Smooth muscle cell (in vitro differentiated cells): ENCODE results near the gene EIF6. TPM values are rescaled to one million over a fixed set of nuclear protein-coding genes. Genes with fewer than 3 reads are reported as not detected.

Experiments
- DNase-seq: peaks from one replicate; lab custom pipeline; 2025; ENCODE audit not compliant: unreplicated experiment; lab: John Stamatoyannopoulos, UW
- H2AFZ ChIP-seq: fragments of 200-600 bp; sonication (generic); 2 replicates; pipeline ENCODE4 v1.6.0; 2016; ENCODE audit warnings: antibody characterized with exemption, low read depth, mild to moderate bottlenecking
- H3F3A ChIP-seq: fragments of 200-600 bp; sonication (generic); 2 replicates; pipeline ENCODE4 v1.6.0; 2017; ENCODE audit warnings: antibody characterized with exemption, low read depth
- H3K27ac ChIP-seq: fragments of 200-600 bp; sonication (generic); 2 replicates; pipeline ENCODE4 v1.5.1; 2016; ENCODE audit warnings: low read depth, mild to moderate bottlenecking
- H3K27me3 ChIP-seq: fragments of 200-600 bp; sonication (generic); 2 replicates; pipeline ENCODE4 v1.6.1; 2016; ENCODE audit warnings: low read depth, mild to moderate bottlenecking
- H3K36me3 ChIP-seq: fragments of 200-600 bp; sonication (generic); 2 replicates; pipeline ENCODE4 v1.5.1; 2016; ENCODE audit warnings: low read depth
- H3K4me1 ChIP-seq: fragments of 200-600 bp; sonication (generic); 2 replicates; pipeline ENCODE4 v1.5.1; 2016; ENCODE audit warnings: low read depth
- H3K4me2 ChIP-seq: fragments of 200-600 bp; sonication (generic); 2 replicates; pipeline ENCODE4 v1.6.0; 2016; ENCODE audit warnings: mild to moderate bottlenecking
- H3K4me3 ChIP-seq: fragments of 200-600 bp; sonication (generic); 2 replicates; pipeline ENCODE4 v1.5.1; 2016; ENCODE audit warnings: mild to moderate bottlenecking
- H3K79me2 ChIP-seq: fragments of 200-600 bp; sonication (generic); 2 replicates; pipeline ENCODE4 v1.6.0; 2016; ENCODE audit warnings: low read depth, mild to moderate bottlenecking
- H3K9ac ChIP-seq: fragments of 200-600 bp; sonication (generic); 2 replicates; pipeline ENCODE4 v1.6.0; 2016; ENCODE audit warnings: low read depth
- H3K9me3 ChIP-seq: fragments of 200-600 bp; sonication (generic); replicated peaks from 2 replicates; pipeline ENCODE4 v1.5.1; 2016; ENCODE audit warnings: low read depth
- H4K20me1 ChIP-seq: fragments of 200-600 bp; sonication (generic); 2 replicates; pipeline ENCODE4 v1.6.0; 2016; ENCODE audit warnings: low read depth
- WGBS: methylation state at CpG from one replicate; pipeline ENCODE4 v1.1.7; 2016; ENCODE audit warnings: low lambda C conversion rate; 5-methylcytosine and 5-hydroxymethylcytosine counted together
- polyA plus RNA-seq: library from polyadenylated mRNA; unstranded; fragments of >200 nt; fragmentation: Nextera tagmentation; extraction: Ambion mirVana; gene quantifications from 2 replicates; pipeline ENCODE4 v1.2.1, GENCODE V29; 2016
- total RNA-seq: library from RNA; depleted of rRNA; stranded (reverse); fragments of >200 nt; gene quantifications from 2 replicates; pipeline ENCODE4 v1.2.3, GENCODE V29; 2014
- TF ChIP-seq, protein P1 (sequence below): fragments of 200-600 bp; sonication (generic); IDR thresholded peaks from 2 replicates; pipeline ENCODE4 v1.5.1; 2017; ENCODE audit warnings: borderline replicate concordance, mild to moderate bottlenecking, antibody characterized with exemption; ENCODE audit not compliant: insufficient read depth, poor library complexity, severe bottlenecking

Gene EIF6
- total and polyA plus RNA-seq, 2 experiments from 2014 or later = 110 to 179 TPM

GRCh38 chr20:35238735-35239134, 45.8 kb downstream of the EIF6 start:
- 93% methylated on average over 5 of the region's 5 CpGs for WGBS
- DNase-seq = no peak
- no peaks in the 10 kb centered on the region for H3K4me1 ChIP-seq

DNA sequence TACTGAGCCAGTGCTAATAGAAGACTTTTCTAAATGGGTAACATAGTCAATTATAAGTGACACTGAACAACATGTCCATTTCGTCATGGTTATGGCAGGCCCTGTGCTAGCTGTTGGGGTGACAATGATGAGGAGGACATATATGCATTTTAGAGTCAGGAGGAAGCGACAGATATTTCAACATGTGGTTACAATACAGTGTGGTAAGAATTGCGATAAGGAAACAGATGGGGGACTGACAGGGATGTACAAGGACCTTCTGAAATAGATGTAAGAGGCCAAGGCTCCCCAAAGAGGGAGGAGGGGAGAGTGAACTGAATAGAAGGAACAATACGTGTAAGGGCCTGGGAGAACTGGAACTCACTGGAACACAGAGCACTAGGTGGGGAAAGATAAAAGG, 46.4 kb downstream of the EIF6 start:
- WGBS = 91% methylated on average over 4 of the region's 4 CpGs
- no peak overlapping the region for H3K4me2 ChIP-seq
- no peaks in the 10 kb centered on the region for H3K27me3 ChIP-seq
- H3K4me1 ChIP-seq = no peaks in the 10 kb centered on the region
- H3K4me3 ChIP-seq = no peak overlapping the region
- no peak overlapping the region for H3K9ac ChIP-seq
- no peak overlapping the region for H2AFZ ChIP-seq
- no peaks in the 10 kb centered on the region for H3K79me2 ChIP-seq
- no peaks in the 10 kb centered on the region for H3F3A ChIP-seq
- peaks cover 2% of the 10 kb centered on the region for H4K20me1 ChIP-seq
- no peaks in the 10 kb centered on the region for H3K36me3 ChIP-seq
- TF ChIP-seq, protein P1, sequence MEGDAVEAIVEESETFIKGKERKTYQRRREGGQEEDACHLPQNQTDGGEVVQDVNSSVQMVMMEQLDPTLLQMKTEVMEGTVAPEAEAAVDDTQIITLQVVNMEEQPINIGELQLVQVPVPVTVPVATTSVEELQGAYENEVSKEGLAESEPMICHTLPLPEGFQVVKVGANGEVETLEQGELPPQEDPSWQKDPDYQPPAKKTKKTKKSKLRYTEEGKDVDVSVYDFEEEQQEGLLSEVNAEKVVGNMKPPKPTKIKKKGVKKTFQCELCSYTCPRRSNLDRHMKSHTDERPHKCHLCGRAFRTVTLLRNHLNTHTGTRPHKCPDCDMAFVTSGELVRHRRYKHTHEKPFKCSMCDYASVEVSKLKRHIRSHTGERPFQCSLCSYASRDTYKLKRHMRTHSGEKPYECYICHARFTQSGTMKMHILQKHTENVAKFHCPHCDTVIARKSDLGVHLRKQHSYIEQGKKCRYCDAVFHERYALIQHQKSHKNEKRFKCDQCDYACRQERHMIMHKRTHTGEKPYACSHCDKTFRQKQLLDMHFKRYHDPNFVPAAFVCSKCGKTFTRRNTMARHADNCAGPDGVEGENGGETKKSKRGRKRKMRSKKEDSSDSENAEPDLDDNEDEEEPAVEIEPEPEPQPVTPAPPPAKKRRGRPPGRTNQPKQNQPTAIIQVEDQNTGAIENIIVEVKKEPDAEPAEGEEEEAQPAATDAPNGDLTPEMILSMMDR = no peak
- H3K9me3 ChIP-seq = no peaks in the 10 kb centered on the region
- H3K27ac ChIP-seq = no peak overlapping the region
- DNase-seq = no peak

More at GRCh38 chr20:35238735-35239134, 45.8 kb downstream of the EIF6 start:
- no peaks in the 10 kb centered on the region for H3K27me3 ChIP-seq
- TF ChIP-seq, protein P1 = no peak
- H3K4me2 ChIP-seq = no peak overlapping the region
- H3K9me3 ChIP-seq = no peaks in the 10 kb centered on the region
- H3K9ac ChIP-seq = no peak overlapping the region
- H3F3A ChIP-seq = no peaks in the 10 kb centered on the region
- H3K79me2 ChIP-seq = no peaks in the 10 kb centered on the region
- H3K36me3 ChIP-seq = no peaks in the 10 kb centered on the region
- H3K4me3 ChIP-seq = no peak overlapping the region
- no peaks in the 10 kb centered on the region for H4K20me1 ChIP-seq
- H3K27ac ChIP-seq = no peak overlapping the region
- H2AFZ ChIP-seq = no peak overlapping the region

DNA sequence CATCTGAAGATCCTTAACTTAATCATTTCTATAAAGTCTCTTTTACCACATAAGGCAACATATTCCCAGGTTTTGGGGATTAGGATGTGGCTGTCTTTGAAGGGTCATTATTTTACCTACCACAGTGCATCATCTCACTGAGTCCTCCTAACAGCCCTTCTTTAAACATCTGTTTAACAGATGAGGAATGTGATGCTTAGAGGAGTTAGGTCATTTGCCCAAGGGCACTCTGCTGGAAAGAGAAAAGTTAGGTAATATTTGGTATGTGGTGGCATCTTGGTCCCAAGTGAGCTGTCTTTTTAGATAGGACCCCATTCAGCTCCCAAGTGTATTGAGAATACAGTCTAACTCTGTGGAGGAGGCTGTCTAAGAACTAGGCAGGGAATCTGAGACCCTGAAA, 47.1 kb downstream of the EIF6 start:
- no peak overlapping the region for H3K27ac ChIP-seq
- H3K27me3 ChIP-seq = no peaks in the 10 kb centered on the region
- no peaks in the 10 kb centered on the region for H3F3A ChIP-seq
- no peaks in the 10 kb centered on the region for H3K9me3 ChIP-seq
- no peaks in the 10 kb centered on the region for H3K79me2 ChIP-seq
- TF ChIP-seq, protein P1 = no peak
- H3K36me3 ChIP-seq = no peaks in the 10 kb centered on the region
- no peak for DNase-seq
- H3K4me2 ChIP-seq = no peak overlapping the region
- H3K9ac ChIP-seq = no peak overlapping the region
- H2AFZ ChIP-seq = no peak overlapping the region
- H3K4me3 ChIP-seq = no peak overlapping the region
- H3K4me1 ChIP-seq = no peaks in the 10 kb centered on the region
- peaks cover 8% of the 10 kb centered on the region for H4K20me1 ChIP-seq

GRCh38 chr20:35235881-35236280, 48.7 kb downstream of the EIF6 start:
- Histone ChIP-seq H3K27ac (no peak overlapping the region), H3K36me3 (no peaks in the 10 kb centered on the region), H3K79me2 (no peaks in the 10 kb centered on the region), H2AFZ (no peak overlapping the region), H3K4me3 (no peak overlapping the region), H3K9me3 (no peaks in the 10 kb centered on the region), H3K9ac (no peak overlapping the region), H3K4me1 (no peaks in the 10 kb centered on the region), H3K27me3 (no peaks in the 10 kb centered on the region), H4K20me1 (peaks cover 16% of the 10 kb centered on the region), H3F3A (no peaks in the 10 kb centered on the region), H3K4me2 (no peak overlapping the region)
- TF ChIP-seq, protein P1 = no peak
- no peak for DNase-seq
- over 99% methylated on average over 6 of the region's 6 CpGs for WGBS
